Upper lobe of right lung (tissue), 1 donor: ENCODE measurements around the gene SLFN12L. TPM values are rescaled to one million over a fixed set of nuclear protein-coding genes. Genes with fewer than 3 reads are reported as not detected.
"Not testable (repeated sequence)": the region's sequence is repeated elsewhere in the genome, so short reads cannot be mapped to it uniquely, and the experiment has no call there.

Experiments
- ATAC-seq: fragments of 200-7000 bp; cut with Tn5 transposase; one replicate; pipeline ENCODE4 v1.9.1; 2020; ENCODE audit warnings: mild to moderate bottlenecking, moderate library complexity
- DNase-seq: peaks from one replicate; pipeline ENCODE4 v3.0.0-alpha.2; 2020
- H3K27ac ChIP-seq: fragments of 200-600 bp; one replicate; pipeline ENCODE4 v1.8.0; 2022
- H3K27me3 ChIP-seq: fragments of 200-600 bp; one replicate; pipeline ENCODE4 v1.8.0; 2022; ENCODE audit warnings: mild to moderate bottlenecking
- H3K36me3 ChIP-seq: fragments of 200-600 bp; one replicate; pipeline ENCODE4 v1.8.0; 2022
- H3K4me1 ChIP-seq: fragments of 200-600 bp; one replicate; pipeline ENCODE4 v1.8.0; 2022
- H3K4me3 ChIP-seq: fragments of 200-600 bp; one replicate; pipeline ENCODE4 v1.8.0; 2022; ENCODE audit warnings: mild to moderate bottlenecking
- H3K9me3 ChIP-seq: fragments of 200-600 bp; one replicate; pipeline ENCODE4 v1.8.0; 2022
- CTCF ChIP-seq: fragments of 200-600 bp; IDR thresholded peaks from one replicate; pipeline ENCODE4 v1.8.0; 2022; ENCODE audit warnings: antibody characterized with exemption
- intact Hi-C: fragments of 100-400 bp; cut with DNase I; formaldehyde crosslinking; loops from one replicate; pipeline ENCODE4 v1.11.0; 2022
- total RNA-seq: library from RNA; stranded (reverse); fragmentation: NEBNext Ultra II Directional; extraction: Animal tissue kit (Norgen Biotek cat#: 25700); gene quantifications from one replicate; pipeline ENCODE4 v1.2.1, GENCODE V29; 2021
- donor health status: DM: no; HTN: yes; CAD: no; lungs with severe emphysema.

Gene SLFN12L
- total RNA-seq, 1 donor from 2014 or later: 5.1 TPM

GRCh38 chr17:35577830-35578196 lies 40.3 kb upstream of the SLFN12L start:
- intact Hi-C loops: no loop called here
- peaks cover 23% of the 10 kb centered on the region for H3K36me3 ChIP-seq
- TF ChIP-seq CTCF: no peak

DNA sequence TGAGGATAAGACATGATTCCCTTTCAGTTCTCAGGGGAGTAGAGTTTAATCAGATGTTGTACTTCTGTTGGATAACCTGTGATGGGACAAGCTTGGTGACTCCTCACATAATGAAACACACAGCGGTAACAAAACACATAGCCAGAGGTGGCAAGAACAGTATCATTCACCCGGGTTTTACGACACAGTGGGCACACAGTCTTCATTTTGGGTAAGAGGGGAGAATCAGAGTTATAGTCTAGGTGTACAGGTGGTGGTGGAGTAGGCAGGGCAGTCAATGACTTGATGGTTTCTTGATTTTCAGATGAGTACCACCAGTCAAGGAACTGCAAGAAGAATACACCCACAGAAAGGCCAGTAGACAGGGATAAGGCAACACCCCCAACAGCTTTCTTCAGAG lies 38.3 kb upstream of the SLFN12L start:
- ATAC-seq (no peak), DNase-seq (no peak)
- H3K27me3 ChIP-seq: no peaks in the 10 kb centered on the region
- peaks cover 23% of the 10 kb centered on the region for H3K36me3 ChIP-seq
- H3K4me3 ChIP-seq: no peak overlapping the region
- intact Hi-C loops: no loop called here
- no peaks in the 10 kb centered on the region for H3K9me3 ChIP-seq
- peaks cover 23% of the 10 kb centered on the region for H3K4me1 ChIP-seq
- no peak overlapping the region for H3K27ac ChIP-seq
- TF ChIP-seq CTCF: no peak

More at GRCh38 chr17:35577830-35578196, 40.3 kb upstream of the SLFN12L start:
- Histone ChIP-seq H3K27me3 (no peaks in the 10 kb centered on the region), H3K4me3 (peak overlapping the region; percentile 69), H3K9me3 (no peaks in the 10 kb centered on the region), H3K4me1 (peaks cover 15% of the 10 kb centered on the region), H3K27ac (peak overlapping the region; percentile 92)
- DNase-seq (no peak), ATAC-seq (peak; percentile 32)

DNA sequence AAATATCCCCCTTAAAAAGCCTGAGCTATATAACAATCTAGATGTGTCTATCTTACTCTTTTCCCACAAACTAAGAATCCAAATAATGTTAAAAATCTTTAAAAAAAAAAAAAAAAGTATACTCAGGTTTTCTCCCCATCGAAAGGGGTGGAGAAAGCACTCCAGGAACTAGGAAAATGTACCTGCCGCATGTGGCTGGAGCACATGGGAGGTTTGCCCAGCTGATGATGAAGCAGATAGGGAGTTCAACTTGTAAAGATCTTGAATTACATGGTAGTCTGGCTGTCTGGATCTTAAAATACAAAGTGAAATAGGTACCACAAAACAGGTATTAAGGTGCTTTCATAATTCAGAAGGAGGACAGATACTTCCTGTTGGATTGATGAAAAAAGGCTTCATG lies 31.9 kb upstream of the SLFN12L start:
- Histone ChIP-seq H3K4me3 (no peak overlapping the region), H3K27me3 (no peaks in the 10 kb centered on the region), H3K9me3 (no peaks in the 10 kb centered on the region), H3K4me1 (peaks cover 35% of the 10 kb centered on the region), H3K36me3 (peaks cover 8% of the 10 kb centered on the region), H3K27ac (no peak overlapping the region)
- ATAC-seq: no peak
- DNase-seq: no peak
- TF ChIP-seq CTCF: no peak
- intact Hi-C loops: no loop called here

- intact Hi-C loops: no loop called here
- H3K27me3 ChIP-seq: no peaks in the 10 kb centered on the region
- peaks cover 35% of the 10 kb centered on the region for H3K4me1 ChIP-seq
- H3K9me3 ChIP-seq: no peaks in the 10 kb centered on the region
- DNase-seq (no peak), ATAC-seq (peak; percentile 54)
- no peaks in the 10 kb centered on the region for H3K36me3 ChIP-seq
- H3K27ac ChIP-seq: peak overlapping the region; percentile 91
- no peak for TF ChIP-seq CTCF
- H3K4me3 ChIP-seq: peak overlapping the region; percentile 97
Observed at GRCh38 chr17:35568561-35568960, 31.1 kb upstream of the SLFN12L start.

GRCh38 chr17:35566968-35567367 lies 29.5 kb upstream of the SLFN12L start:
- intact Hi-C loops: no loop called here

DNA sequence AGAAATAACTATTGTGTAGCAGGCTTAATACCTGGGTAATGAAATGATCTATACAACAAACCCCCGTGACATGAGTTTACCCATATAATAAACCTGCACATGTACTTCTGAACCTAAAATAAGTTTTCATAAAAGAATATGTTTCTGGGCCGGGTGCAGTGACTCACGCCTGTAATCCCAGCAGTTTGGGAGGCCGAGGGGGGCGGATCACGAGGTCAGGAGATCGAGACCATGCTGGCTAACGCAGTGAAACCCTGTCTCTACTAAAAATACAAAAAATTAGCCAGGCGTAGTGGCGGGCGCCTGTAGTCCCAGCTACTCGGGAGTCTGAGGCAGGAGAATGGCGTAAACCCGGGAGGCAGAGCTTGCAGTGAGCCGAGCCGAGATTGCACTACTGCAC lies 25.7 kb upstream of the SLFN12L start:
- H3K4me1 ChIP-seq, H3K4me3 ChIP-seq, ATAC-seq, H3K36me3 ChIP-seq, DNase-seq, H3K27me3 ChIP-seq, H3K9me3 ChIP-seq, intact Hi-C loops, H3K27ac ChIP-seq: not testable (repeated sequence)

More at GRCh38 chr17:35566968-35567367, 29.5 kb upstream of the SLFN12L start:
- Histone ChIP-seq H3K9me3 (no peaks in the 10 kb centered on the region), H3K4me1 (peaks cover 35% of the 10 kb centered on the region), H3K4me3 (peak overlapping the region; percentile 97), H3K27ac (no peak overlapping the region), H3K27me3 (no peaks in the 10 kb centered on the region), H3K36me3 (no peaks in the 10 kb centered on the region)
- no peak for TF ChIP-seq CTCF
- ATAC-seq (no peak), DNase-seq (no peak)
